Activated CD4-positive, alpha-beta T cell treated with anti-CD3 and anti-CD28 coated beads, Interleukin-2, amount 10 ng/mL, durations not matched to agents 7 days and 5 days (primary cell): Measurements from ENCODE around the gene CFAP45. TPM values are rescaled to one million over a fixed set of nuclear protein-coding genes. Genes with fewer than 3 reads are reported as not detected.

Experiments
- CTCF ChIA-PET: fragments of 350-600 bp; sonication (Branson Sonifier 250); formaldehyde crosslinking; loops from one replicate; lab custom pipeline; 2021; ENCODE audit warnings: antibody characterized with exemption; lab: Charles Lee
- POLR2A ChIA-PET: fragments of 350-600 bp; sonication (Branson Sonifier 250); formaldehyde crosslinking; loops from one replicate; lab custom pipeline; 2021; ENCODE audit warnings: antibody characterized with exemption; lab: Charles Lee
- DNase-seq: peaks from one replicate; pipeline ENCODE4 v3.0.0-alpha.2; 2020
- H3K27ac Mint-ChIP-seq: one replicate; pipeline ENCODE4 v1.8.0; 2021; ENCODE audit warnings: mild to moderate bottlenecking, moderate library complexity, mixed read lengths
- H3K27me3 Mint-ChIP-seq: one replicate; pipeline ENCODE4 v1.8.0; 2021; ENCODE audit warnings: mixed read lengths
- H3K36me3 Mint-ChIP-seq: one replicate; pipeline ENCODE4 v1.8.0; 2021; ENCODE audit warnings: low read depth, mixed read lengths
- H3K4me1 Mint-ChIP-seq: one replicate; pipeline ENCODE4 v1.8.0; 2021; ENCODE audit warnings: mixed read lengths
- H3K4me3 Mint-ChIP-seq: one replicate; pipeline ENCODE4 v1.8.0; 2021; ENCODE audit warnings: mild to moderate bottlenecking, moderate library complexity, mixed read lengths
- H3K9me3 Mint-ChIP-seq: one replicate; pipeline ENCODE4 v1.8.0; 2021; ENCODE audit warnings: mixed read lengths
- total RNA-seq, 2 experiments: library from RNA; stranded (reverse); gene quantifications; one replicate each; pipeline ENCODE4 v1.2.3, GENCODE V29; 2021

CFAP45 gene
- total RNA-seq, 2 experiments from 2014 or later = 0.25 to 0.37 TPM

GRCh38 chr1:159845751-159846629 is 54.0 kb downstream of the CFAP45 start:
- Mint-ChIP-seq H3K4me3 (no peak overlapping the region), H3K4me1 (peaks cover 5% of the 10 kb centered on the region), H3K27ac (no peak overlapping the region), H3K36me3 (no peaks in the 10 kb centered on the region), H3K27me3 (peaks cover 6% of the 10 kb centered on the region), H3K9me3 (no peaks in the 10 kb centered on the region)
- ChIA-PET CTCF (no interaction called here), POLR2A (no interaction called here)
- DNase-seq = no peak

GRCh38 chr1:159843459-159843858 is 56.5 kb downstream of the CFAP45 start:
- no peaks in the 10 kb centered on the region for H3K9me3 Mint-ChIP-seq
- ChIA-PET POLR2A (no interaction called here), CTCF (interaction anchor here (0.6 to 1.1 kb wide), 5 partner anchors 9 to 1042 kb away, joined by 3 to 4 read pairs (median 3); no protein-coding TSS in a partner anchor)
- H3K4me3 Mint-ChIP-seq = no peak overlapping the region
- DNase-seq = no peak
- peaks cover 6% of the 10 kb centered on the region for H3K4me1 Mint-ChIP-seq
- H3K27ac Mint-ChIP-seq = peak overlapping the region; percentile 0
- no peaks in the 10 kb centered on the region for H3K36me3 Mint-ChIP-seq
- H3K27me3 Mint-ChIP-seq = peaks cover 6% of the 10 kb centered on the region

- Mint-ChIP-seq H3K27ac (no peak overlapping the region), H3K4me1 (peaks cover 6% of the 10 kb centered on the region), H3K9me3 (no peaks in the 10 kb centered on the region), H3K27me3 (peaks cover 6% of the 10 kb centered on the region), H3K36me3 (no peaks in the 10 kb centered on the region), H3K4me3 (no peak overlapping the region)
- no peak for DNase-seq
- ChIA-PET CTCF (interaction anchor here (0.7 to 1.7 kb wide), 6 partner anchors 8 to 34 kb away, joined by 3 to 7 read pairs (median 3); no protein-coding TSS in a partner anchor), POLR2A (no interaction called here)
These were observed 58.2 kb downstream of the CFAP45 start for GRCh38 chr1:159841749-159842148.

- H3K27me3 Mint-ChIP-seq = peaks cover 1% of the 10 kb centered on the region
- H3K4me3 Mint-ChIP-seq = no peak overlapping the region
- POLR2A ChIA-PET = no interaction called here
- CTCF ChIA-PET = interaction anchor here (1.0 to 1.6 kb wide), 4 partner anchors 11 to 59 kb away, joined by 3 to 5 read pairs (median 3); partner anchors contain the start of gene DUSP23
- no peaks in the 10 kb centered on the region for H3K36me3 Mint-ChIP-seq
- H3K9me3 Mint-ChIP-seq = no peaks in the 10 kb centered on the region
- no peak for DNase-seq
- H3K27ac Mint-ChIP-seq = no peak overlapping the region
- peaks cover 6% of the 10 kb centered on the region for H3K4me1 Mint-ChIP-seq
These were observed 60.7 kb downstream of the CFAP45 start for GRCh38 chr1:159839116-159839849.

- Mint-ChIP-seq H3K9me3 (no peaks in the 10 kb centered on the region), H3K36me3 (no peaks in the 10 kb centered on the region), H3K27me3 (no peaks in the 10 kb centered on the region), H3K4me1 (peaks cover 6% of the 10 kb centered on the region), H3K27ac (no peak overlapping the region), H3K4me3 (no peak overlapping the region)
- POLR2A ChIA-PET = no interaction called here
- CTCF ChIA-PET = interaction anchor here (1.2 kb wide), 1 partner anchor 58 kb away, joined by 3 read pairs; the partner anchor contains the start of gene DUSP23
- DNase-seq = no peak
These were observed 61.2 kb downstream of the CFAP45 start for GRCh38 chr1:159838715-159839114.

GRCh38 chr1:159835862-159836525 is 64.0 kb downstream of the CFAP45 start:
- no peaks in the 10 kb centered on the region for H3K9me3 Mint-ChIP-seq
- no peaks in the 10 kb centered on the region for H3K36me3 Mint-ChIP-seq
- H3K27me3 Mint-ChIP-seq = no peaks in the 10 kb centered on the region
- no peak overlapping the region for H3K4me3 Mint-ChIP-seq
- H3K4me1 Mint-ChIP-seq = peaks cover 6% of the 10 kb centered on the region
- CTCF ChIA-PET = interaction anchor here (0.7 to 2.0 kb wide), 4 partner anchors 9 to 32 kb away, joined by 3 to 7 read pairs (median 3); partner anchors contain the start of gene SLAMF8
- DNase-seq = no peak
- POLR2A ChIA-PET = no interaction called here
- no peak overlapping the region for H3K27ac Mint-ChIP-seq

GRCh38 chr1:159835356-159835755 is 64.6 kb downstream of the CFAP45 start:
- H3K9me3 Mint-ChIP-seq = no peaks in the 10 kb centered on the region
- DNase-seq = no peak
- CTCF ChIA-PET = interaction anchor here (2.0 kb wide), 1 partner anchor 8 kb away, joined by 7 read pairs; the partner anchor contains the start of gene SLAMF8
- H3K27ac Mint-ChIP-seq = no peak overlapping the region
- H3K4me3 Mint-ChIP-seq = no peak overlapping the region
- POLR2A ChIA-PET = no interaction called here
- H3K36me3 Mint-ChIP-seq = no peaks in the 10 kb centered on the region
- no peaks in the 10 kb centered on the region for H3K27me3 Mint-ChIP-seq
- H3K4me1 Mint-ChIP-seq = peaks cover 6% of the 10 kb centered on the region

GRCh38 chr1:159832309-159832708 is 67.7 kb downstream of the CFAP45 start:
- Mint-ChIP-seq H3K27me3 (peaks cover 5% of the 10 kb centered on the region), H3K27ac (no peak overlapping the region), H3K4me3 (no peak overlapping the region), H3K9me3 (peaks cover 12% of the 10 kb centered on the region), H3K36me3 (peaks cover 15% of the 10 kb centered on the region), H3K4me1 (peaks cover 23% of the 10 kb centered on the region)
- ChIA-PET CTCF (interaction anchor here (1.1 to 1.5 kb wide), 5 partner anchors 9 to 33 kb away, joined by 3 to 6 read pairs (median 4); no protein-coding TSS in a partner anchor), POLR2A (interaction anchor here (0.6 kb wide), 1 partner anchor 15 kb away, joined by 4 read pairs; no protein-coding TSS in a partner anchor)
- DNase-seq = no peak

- POLR2A ChIA-PET = no interaction called here
- CTCF ChIA-PET = interaction anchor here (0.7 to 2.7 kb wide), 7 partner anchors 9 to 40 kb away, joined by 3 to 8 read pairs (median 4); no protein-coding TSS in a partner anchor
- Mint-ChIP-seq H3K27me3 (peaks cover 5% of the 10 kb centered on the region), H3K27ac (no peak overlapping the region), H3K4me1 (peaks cover 30% of the 10 kb centered on the region), H3K36me3 (peaks cover 22% of the 10 kb centered on the region), H3K4me3 (no peak overlapping the region), H3K9me3 (peaks cover 16% of the 10 kb centered on the region)
- DNase-seq = no peak
These were observed 68.4 kb downstream of the CFAP45 start for GRCh38 chr1:159831412-159832141.

GRCh38 chr1:159830722-159831121 is 69.2 kb downstream of the CFAP45 start:
- POLR2A ChIA-PET = no interaction called here
- peaks cover 5% of the 10 kb centered on the region for H3K27me3 Mint-ChIP-seq

GRCh38 chr1:159829822-159830465 is 70.0 kb downstream of the CFAP45 start:
- Mint-ChIP-seq H3K36me3 (peaks cover 22% of the 10 kb centered on the region), H3K4me1 (peaks cover 46% of the 10 kb centered on the region), H3K27ac (no peak overlapping the region), H3K27me3 (peaks cover 8% of the 10 kb centered on the region), H3K9me3 (peaks cover 16% of the 10 kb centered on the region), H3K4me3 (no peak overlapping the region)
- ChIA-PET POLR2A (no interaction called here), CTCF (interaction anchor here (1.4 to 2.7 kb wide), 4 partner anchors 10 to 24 kb away, joined by 3 to 8 read pairs (median 6); no protein-coding TSS in a partner anchor)
- no peak for DNase-seq

More at GRCh38 chr1:159830722-159831121, 69.2 kb downstream of the CFAP45 start:
- CTCF ChIA-PET = interaction anchor here (1.4 to 2.7 kb wide), 4 partner anchors 10 to 23 kb away, joined by 3 to 8 read pairs (median 6); no protein-coding TSS in a partner anchor
- no peak overlapping the region for H3K4me3 Mint-ChIP-seq
- no peak for DNase-seq
- H3K4me1 Mint-ChIP-seq = peaks cover 39% of the 10 kb centered on the region
- peak overlapping the region; percentile 41 for H3K27ac Mint-ChIP-seq
- H3K9me3 Mint-ChIP-seq = peaks cover 16% of the 10 kb centered on the region
- H3K36me3 Mint-ChIP-seq = peaks cover 22% of the 10 kb centered on the region
